Hindlimb muscle (tissue), 1 donor: ENCODE data around the gene TLCD5. TPM values are rescaled to one million over a fixed set of nuclear protein-coding genes. Genes with fewer than 3 reads are reported as not detected.

ENCODE experiments used
- DNase-seq: peaks from one replicate; pipeline ENCODE4 v3.0.0-alpha.2; 2013
- polyA plus RNA-seq: library from polyadenylated mRNA; unstranded; fragments of 120-200 nt; gene quantifications from one replicate; pipeline ENCODE4 v1.2.1, GENCODE V29; 2013; ENCODE audit not compliant: insufficient read length

Gene TLCD5
- polyA plus RNA-seq: 8.2 TPM

DNA sequence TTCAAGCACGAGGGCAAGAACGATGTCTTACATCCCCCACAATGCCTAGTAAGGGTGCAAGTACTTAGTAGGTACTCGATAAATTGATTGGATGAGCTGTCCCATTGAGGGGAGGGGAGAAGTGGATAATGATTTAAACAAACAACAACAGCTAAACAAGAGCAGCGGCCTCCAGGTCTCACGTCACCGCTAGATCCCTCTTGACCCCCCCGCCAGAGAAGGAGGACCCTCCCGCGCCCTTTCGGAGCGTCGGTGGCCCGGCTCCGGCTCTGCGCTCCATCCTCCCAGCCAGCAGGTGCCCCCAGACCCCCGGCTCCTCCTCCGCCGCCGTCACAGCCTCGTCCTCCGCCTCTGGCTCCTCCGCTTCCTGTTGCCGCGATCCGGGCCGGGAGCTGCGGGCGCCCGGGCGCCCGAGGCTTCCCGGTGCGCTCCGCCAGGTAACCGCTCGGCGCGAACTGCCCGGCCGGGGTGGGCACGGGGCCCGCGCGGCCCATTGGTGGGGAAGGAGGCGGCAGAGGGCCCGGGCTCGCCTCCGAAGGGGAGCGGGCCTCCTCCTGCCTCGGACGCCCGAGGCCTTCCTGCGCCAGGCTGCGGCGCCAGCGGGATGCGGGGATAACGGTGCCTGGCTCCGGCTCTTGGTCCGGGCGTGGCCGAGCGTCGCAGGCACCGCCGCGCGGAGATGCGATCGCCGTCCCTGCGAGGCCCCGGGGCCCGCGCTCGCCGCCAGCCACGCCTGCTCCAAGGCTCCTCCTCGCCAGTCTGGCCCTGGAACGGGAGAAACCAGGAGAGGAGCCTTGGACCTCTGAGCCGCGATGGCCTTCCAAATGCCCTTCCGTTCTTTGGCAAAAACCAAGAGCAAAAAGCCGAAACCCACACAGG is at the start of gene TLCD5:
TSS of gene TLCD5 (plus strand) at position 368 of the 879 bp plus-strand sequence. CDS start 2,143 bp downstream, outside the sequence.
- DNase-seq: peak; percentile 74

DNA sequence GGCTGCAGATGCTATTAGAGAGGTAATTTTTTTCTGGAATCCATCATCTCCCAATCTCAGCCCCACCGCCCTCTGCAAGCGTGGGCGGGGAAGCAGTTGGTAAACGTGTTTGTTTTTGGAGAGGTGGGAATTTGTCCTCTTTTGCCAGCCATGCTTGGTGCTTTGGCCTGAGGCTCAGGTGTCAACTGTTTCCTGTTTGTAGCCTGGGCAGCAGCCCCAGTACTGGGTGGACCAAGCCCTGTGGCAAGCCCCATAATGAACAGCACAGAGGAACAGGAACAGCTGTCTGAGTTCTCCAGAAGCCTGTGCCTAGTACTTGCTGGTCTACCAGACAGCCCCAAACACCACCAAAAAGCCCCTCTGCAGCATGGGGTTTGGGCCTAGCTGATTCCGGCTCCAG is 45.6 kb upstream of the TLCD5 start:
- no peak for DNase-seq

DNA sequence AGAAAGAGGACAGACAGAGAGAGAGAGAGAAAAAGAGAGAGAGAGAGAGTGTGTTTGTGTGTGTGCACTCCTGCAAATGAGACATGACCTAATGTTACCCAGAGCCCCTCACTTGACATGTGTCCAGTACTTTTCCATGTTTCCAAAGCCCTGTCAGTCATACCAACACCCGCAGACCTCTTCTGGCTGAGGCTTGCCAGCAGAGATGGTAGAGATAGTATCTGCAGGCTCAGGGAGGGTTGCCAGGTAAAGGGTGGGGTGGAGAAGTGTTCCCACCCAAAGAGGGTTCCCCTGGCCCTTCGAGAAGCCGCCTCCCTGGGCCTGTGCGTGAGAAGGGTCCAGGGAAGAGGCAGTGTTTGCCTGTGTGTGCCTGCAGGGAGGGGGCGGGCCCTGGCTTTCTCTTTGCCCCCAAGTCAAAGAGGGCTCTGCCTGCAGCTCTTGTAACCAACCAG is 44.5 kb upstream of the TLCD5 start:
- DNase-seq: no peak

DNA sequence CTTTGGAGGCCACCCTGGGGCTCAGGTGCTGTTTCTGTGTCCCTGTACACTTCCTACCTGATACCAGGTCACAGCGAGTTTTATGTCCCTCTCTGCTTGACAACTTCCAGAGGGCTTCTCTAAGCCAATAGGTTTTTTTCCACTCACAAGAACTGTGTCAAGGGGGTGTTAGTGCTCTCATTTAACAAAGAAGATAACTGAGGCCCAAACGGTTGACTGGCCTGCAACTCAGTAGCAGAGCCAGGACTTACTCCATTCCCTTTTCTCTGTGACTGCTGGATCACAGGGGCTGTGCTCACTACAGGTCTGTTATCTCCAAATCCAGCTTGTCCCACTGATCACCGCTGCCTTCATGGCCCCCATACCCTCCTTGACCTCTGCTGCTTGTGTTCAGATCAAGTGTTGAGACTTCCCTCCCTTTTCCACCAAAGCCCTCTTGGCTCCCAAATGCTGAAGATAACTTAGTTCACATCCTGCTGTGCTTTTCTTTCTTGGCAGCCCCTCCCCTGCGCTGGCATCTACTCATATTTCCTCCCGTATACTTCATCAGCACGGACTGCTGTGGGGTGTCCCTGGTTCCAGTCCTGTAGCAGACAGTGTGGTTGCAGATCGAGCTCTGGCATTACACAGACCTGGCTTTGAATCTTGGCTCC is 43.8 kb upstream of the TLCD5 start:
- no peak for DNase-seq

DNA sequence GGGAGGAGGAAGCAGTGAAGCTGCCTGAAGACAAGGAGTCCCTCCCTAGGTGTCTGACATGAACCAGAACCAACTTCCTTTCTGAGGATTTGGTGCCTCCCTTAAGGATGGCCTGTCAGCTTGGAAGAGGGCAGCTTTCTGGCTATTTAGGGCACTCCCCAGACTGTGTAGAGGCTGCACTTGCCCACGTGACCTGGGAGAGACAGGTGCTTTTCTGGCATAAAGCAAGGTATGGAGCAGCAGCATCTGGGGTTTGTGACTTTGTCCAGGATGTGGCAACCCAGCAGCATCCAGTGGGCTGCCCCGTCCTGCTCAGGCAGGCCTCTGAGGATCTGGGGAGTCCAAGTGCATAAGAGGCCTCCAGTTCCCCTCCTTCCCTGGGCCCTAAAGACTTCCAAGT is 42.0 kb upstream of the TLCD5 start:
- DNase-seq: no peak

DNA sequence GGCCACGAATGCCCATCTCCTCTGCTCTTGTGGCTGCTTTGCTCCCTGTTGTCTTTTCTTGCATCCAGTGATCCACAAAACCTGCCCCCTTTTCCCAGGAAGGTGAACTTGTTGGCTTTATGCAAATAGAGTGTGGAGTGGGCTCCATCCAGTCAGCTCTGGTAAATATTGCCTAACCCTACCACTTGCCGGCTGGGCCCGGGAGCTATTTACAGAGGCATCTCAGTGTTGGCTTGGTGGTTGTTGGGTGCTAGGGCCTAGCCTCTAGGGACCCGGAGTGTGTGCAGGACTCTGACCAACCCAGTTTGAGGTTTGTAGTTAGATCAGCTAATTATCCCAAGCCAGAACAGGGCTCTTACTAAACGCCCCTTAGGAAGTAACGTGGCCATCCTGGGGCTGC is 40.8 kb upstream of the TLCD5 start:
- DNase-seq: no peak

DNA sequence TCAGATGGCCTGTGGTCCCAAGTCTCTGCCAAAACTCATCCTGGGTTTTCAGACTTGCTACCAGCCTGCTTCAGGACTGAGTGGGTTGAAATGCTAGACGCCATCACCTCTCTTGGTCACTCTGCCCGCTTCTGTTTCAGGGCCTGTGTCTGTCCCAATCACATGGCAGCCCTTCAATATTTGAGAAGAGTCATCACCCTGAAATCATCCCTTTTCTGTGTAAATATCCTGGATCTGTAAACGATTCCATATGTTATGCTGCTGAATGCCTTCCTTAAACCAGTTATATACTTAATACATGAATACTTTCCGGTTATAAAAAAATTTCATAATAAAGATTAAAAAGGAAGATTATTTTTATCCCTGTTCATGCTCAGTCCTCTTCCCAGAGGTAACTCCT is 39.8 kb upstream of the TLCD5 start:
- no peak for DNase-seq

DNA sequence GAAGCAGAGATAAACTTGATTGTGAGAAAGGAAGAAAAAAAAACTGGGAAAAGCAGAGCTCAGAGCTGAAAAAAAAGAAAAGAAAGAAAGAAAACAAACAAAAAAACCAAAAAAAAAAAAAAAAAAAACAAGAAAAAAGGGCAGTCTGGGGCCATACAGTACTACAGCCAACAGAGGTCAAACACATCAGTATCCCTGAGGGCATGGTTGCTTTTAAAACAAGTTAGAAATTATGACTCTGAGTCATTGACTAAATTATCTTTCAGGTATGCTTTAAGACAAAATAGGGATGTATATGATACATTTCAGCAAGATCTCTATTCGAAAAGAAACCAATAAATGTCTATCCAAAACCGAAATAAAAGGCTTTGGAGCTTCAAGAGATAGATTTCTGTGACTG is 37.1 kb upstream of the TLCD5 start:
- no peak for DNase-seq

DNA sequence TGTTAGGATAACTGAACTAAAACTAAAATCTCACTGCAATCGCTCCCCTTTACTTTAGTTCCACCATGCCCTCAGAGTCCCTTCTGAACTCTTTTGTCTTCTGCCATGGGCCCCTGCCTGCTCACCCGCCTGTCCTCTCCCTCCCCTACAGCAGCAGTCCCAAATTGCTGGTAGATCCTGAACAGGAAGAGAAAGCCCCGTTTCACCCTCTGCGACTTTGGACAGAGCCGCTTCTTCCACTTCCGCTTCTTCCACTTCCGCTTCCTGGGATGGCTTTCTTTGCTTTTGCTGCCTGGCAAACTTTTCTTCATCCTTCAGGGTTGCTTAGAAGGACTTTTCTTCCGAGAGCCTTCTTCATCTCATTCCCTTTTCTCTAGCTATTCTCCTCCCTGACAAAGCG is 35.7 kb upstream of the TLCD5 start:
- DNase-seq: no peak

DNA sequence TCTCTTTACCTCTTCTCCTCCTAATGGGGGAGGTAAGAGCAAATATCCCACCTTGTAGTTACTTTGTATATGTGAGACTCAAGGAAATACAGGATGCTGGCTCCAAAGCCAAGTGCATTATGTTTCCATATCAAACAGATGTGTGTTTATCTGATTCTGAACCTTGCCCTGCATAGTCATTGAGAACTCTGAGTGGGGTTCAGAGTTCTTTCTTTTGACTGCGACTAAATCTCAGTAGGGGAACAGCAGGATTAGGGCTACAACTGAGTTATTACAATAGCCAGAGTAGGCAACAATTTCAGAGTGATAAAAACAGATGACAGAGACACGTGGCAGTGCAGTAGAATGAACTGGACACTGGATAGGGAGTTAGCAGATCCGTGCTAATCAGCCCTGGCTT is 34.1 kb upstream of the TLCD5 start:
- DNase-seq: no peak

DNA sequence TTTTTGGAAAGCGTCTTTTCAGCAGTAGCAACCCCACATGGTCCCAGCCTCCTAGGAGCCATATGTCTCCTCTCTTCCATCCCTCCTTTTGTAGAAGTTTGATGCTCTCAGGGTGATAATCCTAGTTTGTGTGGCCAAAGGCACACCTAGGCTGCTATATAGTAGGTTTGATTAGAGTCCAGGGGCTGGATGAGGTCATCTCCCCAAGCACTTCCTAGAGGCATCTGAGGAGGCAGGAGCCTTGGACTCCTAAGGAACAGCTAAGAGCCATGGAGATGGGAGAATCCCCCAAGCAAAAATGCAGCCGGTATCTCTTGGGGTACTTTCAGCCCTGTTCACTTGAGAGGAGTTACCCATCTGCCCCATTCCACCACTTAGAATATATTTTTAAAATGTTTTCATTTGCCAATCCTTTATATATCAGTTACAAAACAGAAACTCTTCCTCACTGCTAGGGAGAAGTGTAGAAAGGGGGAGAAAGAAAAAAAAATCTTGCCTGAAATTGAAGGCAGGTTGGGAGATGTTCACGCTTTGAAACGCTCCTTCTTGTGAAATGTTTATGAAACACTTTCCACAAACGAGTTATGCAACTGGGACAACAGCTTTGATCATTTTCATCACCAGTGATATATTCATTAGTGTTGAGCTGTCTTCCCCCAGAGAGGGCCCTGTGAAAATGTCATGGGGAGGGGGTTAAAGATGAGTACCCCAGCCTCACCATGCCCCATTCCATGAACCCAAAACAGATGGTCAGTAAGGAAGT is 31.9 kb upstream of the TLCD5 start:
- DNase-seq: no peak

DNA sequence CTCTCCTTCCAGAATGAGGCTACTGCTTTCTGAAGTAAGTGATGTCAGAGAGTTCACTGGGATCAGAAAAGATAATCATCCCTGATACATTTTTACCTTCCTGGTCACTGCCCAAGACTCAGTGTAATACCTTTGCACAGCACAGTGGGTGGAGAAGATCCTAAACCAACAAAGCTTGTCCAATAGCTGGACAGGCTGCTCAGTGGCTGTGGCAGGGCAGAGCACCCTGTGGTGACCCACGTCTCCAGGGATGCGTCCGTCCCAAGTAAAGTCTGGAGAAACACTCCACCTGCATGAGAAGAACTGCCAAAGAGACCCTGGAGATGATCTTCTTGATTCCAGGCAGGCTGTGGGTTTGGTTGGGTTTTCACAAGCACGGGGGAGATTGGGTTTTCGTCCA is 31.0 kb upstream of the TLCD5 start:
- DNase-seq: no peak

DNA sequence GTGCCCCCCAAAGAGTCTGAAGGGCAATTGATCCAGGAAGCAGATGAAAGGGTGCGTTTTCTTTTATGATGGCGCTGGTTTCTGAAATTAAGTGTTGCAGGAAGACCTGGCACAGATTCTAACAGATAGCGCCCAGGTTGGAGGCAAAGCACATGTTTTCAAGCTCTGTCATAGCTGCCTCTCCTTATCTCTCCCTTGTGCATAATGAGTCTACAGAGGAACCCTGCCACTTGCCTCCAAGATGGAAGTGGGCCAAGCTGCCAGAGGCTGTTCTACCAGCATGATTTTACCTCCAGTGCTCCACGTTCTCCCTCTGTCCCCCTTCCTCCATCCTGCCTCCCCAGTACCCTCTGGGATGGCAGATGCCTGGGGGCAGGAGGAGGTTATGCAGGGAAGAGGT is 30.0 kb upstream of the TLCD5 start:
- no peak for DNase-seq

DNA sequence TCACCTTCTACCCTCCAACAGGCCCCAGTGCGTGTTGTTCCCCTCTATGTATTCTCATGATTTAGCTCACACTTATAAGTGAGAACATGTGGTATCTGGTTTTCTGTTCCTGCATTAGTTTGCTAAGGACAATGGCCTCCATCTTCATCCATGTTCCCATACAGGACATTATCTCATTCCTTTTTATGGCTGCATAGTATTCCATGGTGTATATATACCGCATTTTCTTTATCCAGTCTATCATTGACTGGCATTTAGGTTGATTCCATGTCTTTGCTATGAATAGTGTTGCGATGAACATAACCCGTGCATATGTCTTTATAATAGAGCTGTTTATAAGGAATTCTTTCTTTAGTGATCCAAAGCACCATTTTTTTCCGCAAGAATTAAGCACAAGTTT is 28.5 kb upstream of the TLCD5 start:
- no peak for DNase-seq

DNA sequence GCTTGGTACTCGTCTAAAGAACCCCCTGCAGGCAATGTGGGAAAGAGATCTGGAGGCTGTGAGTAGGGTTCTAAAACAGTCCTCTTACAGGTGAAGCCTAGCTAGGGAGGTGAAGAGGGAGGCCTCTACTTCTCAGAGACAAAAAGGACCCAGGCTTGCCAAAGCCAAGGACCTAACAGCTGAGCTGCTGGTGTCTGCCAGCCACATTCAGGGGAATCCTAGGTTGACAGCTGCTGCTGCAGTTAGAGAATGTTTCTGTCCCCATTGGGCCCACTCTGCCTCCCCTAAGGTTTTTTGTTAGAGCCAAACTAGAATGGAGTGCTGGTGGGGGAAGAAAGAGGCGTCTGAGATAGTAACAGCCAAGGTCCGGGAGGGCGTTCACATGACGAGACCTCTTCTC is 26.6 kb upstream of the TLCD5 start:
- no peak for DNase-seq

DNA sequence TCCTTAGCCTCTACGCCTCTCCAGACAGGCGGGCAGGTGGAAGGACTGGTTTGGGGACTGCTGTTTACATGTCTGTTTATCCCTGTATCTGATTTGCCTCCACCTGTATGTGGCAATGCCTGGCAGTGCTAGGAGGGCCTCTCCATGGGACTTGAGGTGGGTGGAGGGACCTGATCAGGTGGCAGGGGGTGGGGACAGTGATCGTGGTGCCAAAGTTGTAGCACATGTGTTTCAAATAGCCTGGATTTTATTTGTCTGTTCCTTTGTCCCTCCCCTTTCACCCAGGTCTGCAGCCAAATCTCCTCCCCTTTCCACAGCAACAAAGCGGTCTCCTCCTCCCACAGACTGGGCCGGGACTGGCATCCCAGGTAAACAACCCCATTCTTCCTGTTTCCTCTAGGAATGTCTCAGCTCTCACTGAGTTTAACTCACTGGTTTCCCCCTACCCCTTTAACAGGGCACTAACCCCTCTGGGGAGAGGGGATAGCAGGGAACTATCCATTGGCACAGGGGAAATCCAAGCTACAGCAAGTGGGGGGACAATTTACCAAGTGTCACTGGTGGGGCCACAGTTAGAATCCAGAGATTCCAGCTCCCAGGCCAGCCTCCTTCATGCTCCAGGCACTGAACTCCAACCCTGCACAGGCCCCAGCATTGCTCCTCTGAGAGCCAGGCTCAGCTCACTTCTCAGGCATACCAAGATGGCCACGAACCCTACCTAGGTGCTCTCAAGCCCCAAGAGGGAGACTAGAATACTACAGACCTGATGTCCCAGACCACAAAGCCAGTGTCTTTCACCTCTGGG is 22.9 kb upstream of the TLCD5 start:
- DNase-seq: no peak

DNA sequence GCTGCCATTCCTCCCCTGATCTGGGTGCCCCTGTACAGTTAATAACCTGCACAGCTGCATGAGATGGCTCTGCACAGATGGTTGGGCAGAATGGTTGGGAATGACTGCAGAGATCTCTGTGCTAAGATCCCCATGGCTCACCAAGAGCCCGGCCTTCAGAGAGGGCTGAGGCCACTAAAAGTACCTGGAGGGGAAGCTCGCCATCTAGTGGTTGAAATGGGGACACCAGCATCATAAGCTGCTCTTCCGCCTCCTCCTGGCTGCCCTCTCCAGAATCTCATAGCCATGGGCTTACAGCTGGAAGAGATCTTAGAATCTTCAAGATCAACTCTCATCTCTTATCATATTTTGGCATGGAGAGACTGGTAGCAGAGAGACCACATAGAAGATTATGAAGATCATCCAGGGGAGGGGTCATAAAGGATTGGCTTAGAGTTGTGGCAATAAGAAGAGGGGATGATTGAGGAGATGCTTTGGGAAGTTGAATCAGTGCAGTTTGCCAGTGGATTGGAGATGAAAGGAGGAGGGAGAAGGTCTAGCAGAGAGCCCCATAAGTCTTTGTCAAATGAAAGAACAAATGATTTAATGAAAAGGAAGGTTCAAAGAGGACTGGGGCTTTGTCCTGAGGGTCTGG is 22.0 kb upstream of the TLCD5 start:
- DNase-seq: peak; percentile 70

DNA sequence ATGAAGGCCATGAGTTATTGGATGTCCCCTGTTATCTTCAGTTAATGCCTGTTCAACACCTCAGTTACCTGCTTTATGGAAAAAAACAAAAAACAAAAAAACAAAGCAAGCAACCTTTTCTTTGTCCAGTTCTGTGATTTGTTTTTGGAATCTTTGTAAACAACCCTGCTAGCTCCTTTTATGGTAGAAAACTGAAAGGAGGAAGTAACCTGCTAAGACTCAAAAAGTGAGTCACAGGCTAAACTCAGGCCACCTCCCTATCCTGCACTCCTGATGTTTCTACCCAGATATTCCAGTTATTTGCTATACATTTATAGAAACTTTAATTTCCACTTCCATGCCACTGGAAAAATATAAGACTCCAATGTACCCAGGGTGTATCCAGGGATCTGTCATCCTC is 20.6 kb upstream of the TLCD5 start:
- no peak for DNase-seq

DNA sequence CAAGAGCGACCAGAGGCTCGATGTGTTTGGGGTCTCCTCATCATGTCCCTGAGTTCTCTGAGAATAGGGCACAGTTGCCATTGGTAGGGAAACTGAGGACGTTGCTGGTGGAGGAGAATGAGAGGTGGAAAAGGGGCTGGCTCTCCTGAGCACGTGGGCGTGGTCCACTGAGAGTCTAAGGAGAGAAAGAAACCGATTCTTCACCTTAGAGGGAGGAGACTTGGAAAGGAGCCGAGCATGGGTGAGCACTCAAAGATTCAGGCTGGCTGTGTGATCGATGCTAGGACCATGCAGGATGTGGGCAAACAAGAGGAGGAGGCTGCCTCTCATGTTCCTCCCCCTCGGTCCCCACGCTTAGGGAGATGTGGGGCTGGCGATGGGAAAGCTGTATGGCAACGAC is 19.8 kb upstream of the TLCD5 start:
- no peak for DNase-seq

DNA sequence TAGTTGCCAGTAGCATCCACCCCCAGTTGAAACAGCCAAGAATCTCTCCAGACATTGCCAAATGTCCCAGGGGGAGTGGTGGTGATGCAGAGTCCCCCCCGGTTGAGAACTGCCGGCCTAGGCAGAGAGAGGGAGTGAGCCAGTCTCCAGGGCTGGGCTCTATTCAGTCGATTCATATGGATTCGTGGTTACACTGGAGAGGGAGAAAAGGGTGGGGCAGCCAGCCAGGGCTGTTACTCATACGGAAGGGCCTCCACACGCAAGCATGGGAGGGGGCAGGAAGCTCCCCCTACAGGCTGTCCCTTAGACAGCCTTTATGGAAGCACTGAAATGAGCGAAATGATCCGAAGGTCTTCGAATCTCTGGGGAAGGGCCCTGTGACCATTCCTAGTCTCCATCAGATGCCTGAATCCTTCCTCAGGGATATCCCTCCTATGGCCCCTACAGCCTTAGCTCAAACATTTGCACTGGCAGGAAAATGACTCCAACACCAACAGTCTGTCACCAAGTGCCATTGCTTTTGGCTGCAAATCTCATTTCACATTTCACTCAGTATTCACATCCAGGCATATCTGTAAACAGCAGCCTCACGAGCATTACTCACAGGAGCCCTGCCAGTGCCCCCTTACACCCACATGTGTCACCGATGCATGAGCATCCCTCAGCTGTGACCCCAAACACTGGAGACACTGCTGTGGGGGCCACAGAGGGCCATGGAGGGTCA is 18.4 kb upstream of the TLCD5 start:
- no peak for DNase-seq

DNA sequence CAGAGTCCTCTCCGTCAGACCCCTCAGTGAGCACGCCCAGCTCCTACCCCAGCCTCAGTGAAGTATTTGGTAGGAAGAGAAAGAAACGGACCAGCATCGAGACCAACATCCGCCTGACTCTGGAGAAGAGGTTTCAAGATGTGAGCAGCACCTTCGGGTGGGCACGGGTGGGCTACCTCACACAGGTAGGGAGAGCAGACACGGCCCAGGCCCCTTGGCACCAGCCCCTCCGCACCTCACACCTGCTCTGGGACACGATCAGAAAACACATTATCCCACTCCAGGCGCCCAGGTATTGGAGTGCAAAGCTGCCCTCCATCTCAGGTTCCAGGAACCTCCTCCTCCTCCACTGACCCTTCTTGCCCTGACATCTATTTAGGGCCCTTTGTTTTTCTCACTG is 17.6 kb upstream of the TLCD5 start:
- no peak for DNase-seq
